ENCODE results near the gene CRMP1. TPM values are rescaled to one million over a fixed set of nuclear protein-coding genes. Genes with fewer than 3 reads are reported as not detected.

The CRMP1 gene
- total RNA-seq, 2 experiments from 2014 or later, result not detected

DNA sequence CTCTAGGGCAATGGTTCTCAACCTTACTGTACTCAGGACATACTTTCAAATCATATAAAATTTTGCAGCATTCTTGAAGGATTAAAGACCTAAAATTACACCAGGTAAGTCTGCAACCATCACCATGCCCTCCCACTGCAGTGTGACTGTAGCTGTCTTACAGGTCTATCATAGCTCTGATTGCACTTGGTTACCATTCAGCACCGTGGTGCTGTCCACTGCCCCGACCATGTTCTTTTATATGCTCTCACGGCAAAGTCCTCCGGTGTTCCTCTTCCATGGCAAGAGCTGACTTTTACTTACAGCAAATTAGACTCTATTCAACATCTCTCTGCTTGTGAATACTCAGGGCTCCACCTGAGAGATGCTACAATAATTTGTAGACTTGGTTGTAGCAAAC is 11.5 kb downstream of the CRMP1 start:
- POLR2A ChIA-PET, result no interaction called here
- Mint-ChIP-seq H3K27ac (no peak overlapping the region), H3K4me1 (ENCODE audit: low read depth) (no peaks in the 10 kb centered on the region), H3K27me3 (peaks cover 56% of the 10 kb centered on the region), H3K36me3 (ENCODE audit: low read depth) (no peaks in the 10 kb centered on the region), H3K9me3 (peaks cover 2% of the 10 kb centered on the region), H3K4me3 (no peak overlapping the region)
- H3K4me3 ChIP-seq (ENCODE audit: low read length), result no peak overlapping the region
- TF ChIP-seq, protein P1, sequence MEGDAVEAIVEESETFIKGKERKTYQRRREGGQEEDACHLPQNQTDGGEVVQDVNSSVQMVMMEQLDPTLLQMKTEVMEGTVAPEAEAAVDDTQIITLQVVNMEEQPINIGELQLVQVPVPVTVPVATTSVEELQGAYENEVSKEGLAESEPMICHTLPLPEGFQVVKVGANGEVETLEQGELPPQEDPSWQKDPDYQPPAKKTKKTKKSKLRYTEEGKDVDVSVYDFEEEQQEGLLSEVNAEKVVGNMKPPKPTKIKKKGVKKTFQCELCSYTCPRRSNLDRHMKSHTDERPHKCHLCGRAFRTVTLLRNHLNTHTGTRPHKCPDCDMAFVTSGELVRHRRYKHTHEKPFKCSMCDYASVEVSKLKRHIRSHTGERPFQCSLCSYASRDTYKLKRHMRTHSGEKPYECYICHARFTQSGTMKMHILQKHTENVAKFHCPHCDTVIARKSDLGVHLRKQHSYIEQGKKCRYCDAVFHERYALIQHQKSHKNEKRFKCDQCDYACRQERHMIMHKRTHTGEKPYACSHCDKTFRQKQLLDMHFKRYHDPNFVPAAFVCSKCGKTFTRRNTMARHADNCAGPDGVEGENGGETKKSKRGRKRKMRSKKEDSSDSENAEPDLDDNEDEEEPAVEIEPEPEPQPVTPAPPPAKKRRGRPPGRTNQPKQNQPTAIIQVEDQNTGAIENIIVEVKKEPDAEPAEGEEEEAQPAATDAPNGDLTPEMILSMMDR (IDR thresholded peaks at IDR 0.05), result no peak
- no peaks in the 10 kb centered on the region for H3K4me1 ChIP-seq (ENCODE audit: insufficient read depth, low read length)
- peaks cover 0 to 8% of the 10 kb centered on the region in 2 experiments for H3K9me3 ChIP-seq (ENCODE audit: control insufficient read depth in 1 of 2, insufficient read depth in 1 of 2, low read length in 2 of 2)
- peaks cover 0 to under 1% of the 10 kb centered on the region in 2 experiments for H3K27me3 ChIP-seq (ENCODE audit: control insufficient read depth in 1 of 2, insufficient read depth in 2 of 2, low read length in 2 of 2)
- ATAC-seq (ENCODE audit: poor library complexity) (no peak), DNase-seq (no peak)
- CTCF ChIA-PET, result no interaction called here
- H3K36me3 ChIP-seq (ENCODE audit: insufficient read depth, low read length), result no peaks in the 10 kb centered on the region
- intact Hi-C loops (cut with DNase I, micrococcal nuclease), result no loop called here
- no peak overlapping the region for H3K27ac ChIP-seq (ENCODE audit: low read depth in 1 of 2, low read length in 2 of 2)

DNA sequence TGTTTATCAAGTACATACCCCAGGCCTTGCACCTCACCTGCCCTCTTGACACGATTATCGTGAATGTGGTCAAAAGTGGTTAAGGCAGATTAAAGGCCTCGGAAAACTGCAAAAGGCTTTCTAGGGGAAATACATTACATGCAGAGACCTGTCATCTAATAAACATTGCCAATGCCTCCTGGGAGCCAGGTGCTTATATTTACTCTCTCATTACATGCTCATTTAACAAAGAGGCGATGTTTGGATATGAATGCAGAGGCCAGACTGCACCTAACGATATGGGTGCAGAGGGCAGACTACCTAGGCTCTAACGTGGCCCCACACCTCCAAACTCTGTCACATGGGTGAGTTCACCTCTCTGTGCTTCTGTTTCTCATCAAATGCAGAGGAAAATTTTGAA is 14.5 kb downstream of the CRMP1 start:
- TF ChIP-seq, protein P1 (IDR thresholded peaks at IDR 0.05), result no peak
- DNase-seq, result no peak
- Mint-ChIP-seq H3K9me3 (peaks cover 2% of the 10 kb centered on the region), H3K36me3 (ENCODE audit: low read depth) (no peaks in the 10 kb centered on the region), H3K27ac (no peak overlapping the region), H3K4me1 (ENCODE audit: low read depth) (no peaks in the 10 kb centered on the region), H3K27me3 (peaks cover 40% of the 10 kb centered on the region), H3K4me3 (no peak overlapping the region)
- no peak for ATAC-seq (ENCODE audit: poor library complexity)
- H3K36me3 ChIP-seq (ENCODE audit: insufficient read depth, low read length), result no peaks in the 10 kb centered on the region
- no peaks in the 10 kb centered on the region for H3K27me3 ChIP-seq (ENCODE audit: control insufficient read depth in 1 of 2, insufficient read depth in 2 of 2, low read length in 2 of 2)
- CTCF ChIA-PET, result no interaction called here
- intact Hi-C loops (cut with DNase I, micrococcal nuclease), result no loop called here
- H3K27ac ChIP-seq (ENCODE audit: low read depth in 1 of 2, low read length in 2 of 2), result no peak overlapping the region
- no peak overlapping the region for H3K4me3 ChIP-seq (ENCODE audit: low read length)
- H3K9me3 ChIP-seq (ENCODE audit: control insufficient read depth in 1 of 2, insufficient read depth in 1 of 2, low read length in 2 of 2), result peaks cover 0 to 10% of the 10 kb centered on the region in 2 experiments
- POLR2A ChIA-PET, result no interaction called here
- H3K4me1 ChIP-seq (ENCODE audit: insufficient read depth, low read length), result no peaks in the 10 kb centered on the region

DNA sequence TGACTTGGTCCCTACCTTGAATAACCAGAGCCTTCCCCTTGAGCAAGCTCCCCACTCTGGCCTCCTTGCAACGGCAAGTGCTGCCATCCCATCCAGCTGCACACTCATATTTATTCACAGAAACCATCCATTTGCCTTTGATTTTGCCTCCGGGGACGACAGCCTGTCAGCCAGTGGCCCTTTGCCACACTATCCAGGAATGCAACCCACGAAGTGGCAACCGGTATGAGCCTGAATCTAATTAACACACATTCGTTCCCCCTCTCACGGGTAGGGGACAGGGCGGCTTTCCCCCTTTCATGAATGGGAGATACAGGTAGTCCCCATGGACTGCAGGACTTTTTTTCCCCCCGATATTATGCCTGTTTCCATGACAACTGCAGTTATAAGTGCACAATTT is 15.5 kb downstream of the CRMP1 start:
- peaks cover 34% of the 10 kb centered on the region for H3K27me3 Mint-ChIP-seq
- H3K4me1 ChIP-seq (ENCODE audit: insufficient read depth, low read length), result no peaks in the 10 kb centered on the region
- DNase-seq, result no peak
- ChIA-PET CTCF (no interaction called here), POLR2A (no interaction called here)
- TF ChIP-seq, protein P1 (IDR thresholded peaks at IDR 0.05), result no peak
- intact Hi-C loops (cut with DNase I, micrococcal nuclease), result no loop called here
- no peaks in the 10 kb centered on the region for H3K36me3 Mint-ChIP-seq (ENCODE audit: low read depth)
- no peak for ATAC-seq (ENCODE audit: poor library complexity)
- no peak overlapping the region for H3K4me3 ChIP-seq (ENCODE audit: low read length)
- no peaks in the 10 kb centered on the region for H3K27me3 ChIP-seq (ENCODE audit: control insufficient read depth in 1 of 2, insufficient read depth in 2 of 2, low read length in 2 of 2)
- H3K27ac Mint-ChIP-seq, result no peak overlapping the region
- peaks cover 0 to 10% of the 10 kb centered on the region in 2 experiments for H3K9me3 ChIP-seq (ENCODE audit: control insufficient read depth in 1 of 2, insufficient read depth in 1 of 2, low read length in 2 of 2)
- H3K9me3 Mint-ChIP-seq, result no peaks in the 10 kb centered on the region
- H3K4me3 Mint-ChIP-seq, result no peak overlapping the region
- no peaks in the 10 kb centered on the region for H3K4me1 Mint-ChIP-seq (ENCODE audit: low read depth)
- no peaks in the 10 kb centered on the region for H3K36me3 ChIP-seq (ENCODE audit: insufficient read depth, low read length)
- H3K27ac ChIP-seq (ENCODE audit: low read depth in 1 of 2, low read length in 2 of 2), result no peak overlapping the region
